CMK (cell line): Measurements from ENCODE around the gene LCN1.
A peak's percentile ranks its signal among the peaks of the same experiment; 100 is the strongest.

ENCODE experiments used
- DNase-seq: peaks from one replicate; pipeline ENCODE4 v3.0.0-alpha.2; 2010; ENCODE audit warnings: low read depth

LCN1 gene

DNA sequence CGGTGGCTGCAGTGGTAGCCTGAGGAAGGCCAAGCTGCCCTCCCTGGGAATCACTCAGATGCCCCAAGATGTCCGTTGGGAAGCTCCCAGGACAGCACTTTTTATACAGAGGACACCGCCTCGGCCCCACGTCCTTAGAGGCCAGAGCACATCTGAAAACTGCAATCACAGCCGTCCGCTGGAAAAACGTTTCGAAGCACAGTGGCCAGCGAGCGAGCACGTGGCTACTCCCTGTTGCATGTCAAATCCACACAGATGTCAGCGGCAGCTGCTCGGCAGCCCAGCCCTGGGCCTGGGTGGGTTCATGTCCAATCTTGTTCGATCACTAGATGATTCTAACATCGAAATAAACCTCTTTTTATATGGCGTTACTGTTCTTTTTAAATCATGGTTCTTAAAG, 32.7 kb upstream of the LCN1 start:
- no peak for DNase-seq

DNA sequence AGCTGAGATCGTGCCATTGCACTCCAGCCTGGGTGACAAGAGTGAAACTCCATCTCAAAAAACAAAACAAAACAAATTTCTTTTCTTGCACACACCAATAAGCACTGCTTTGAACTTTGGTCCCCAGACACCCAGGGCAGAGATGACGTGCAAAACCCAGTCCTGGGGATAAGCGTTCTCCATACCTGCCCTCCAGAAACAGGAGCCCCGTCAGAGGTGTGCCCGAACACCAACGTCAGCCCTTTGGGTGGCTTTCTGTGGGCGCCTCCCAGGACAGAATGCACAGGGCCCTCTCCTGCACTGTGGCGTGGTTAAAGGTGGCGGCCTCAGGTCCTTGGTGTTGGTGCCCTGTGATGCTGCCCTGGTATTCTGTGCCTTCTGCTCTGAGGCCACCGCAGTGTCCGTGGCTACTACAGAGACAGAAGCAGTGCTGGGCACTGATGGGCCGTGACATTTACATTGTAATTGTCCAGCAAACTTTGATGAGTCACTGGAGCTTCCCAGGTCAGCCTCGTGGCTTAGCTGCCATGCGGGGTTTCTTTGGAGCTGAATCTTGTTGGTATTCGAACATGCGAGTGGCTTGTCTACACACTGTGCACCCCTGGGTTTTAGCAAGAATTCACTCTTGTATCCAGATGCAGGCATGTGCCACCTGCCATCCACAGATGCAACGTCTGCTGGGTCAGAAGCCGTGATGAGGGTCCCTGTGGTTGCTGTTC, 31.9 kb upstream of the LCN1 start:
- DNase-seq: no peak

GRCh38 chr9:135490166-135490870, 30.9 kb upstream of the LCN1 start:
- DNase-seq: no peak

- DNase-seq: no peak
Measured at GRCh38 chr9:135490980-135491464, 30.2 kb upstream of the LCN1 start.

- no peak for DNase-seq
Measured at GRCh38 chr9:135491764-135492163, 29.5 kb upstream of the LCN1 start.

GRCh38 chr9:135492886-135493669, 28.2 kb upstream of the LCN1 start:
- no peak for DNase-seq

GRCh38 chr9:135494791-135495559, 26.3 kb upstream of the LCN1 start:
- DNase-seq: no peak

DNA sequence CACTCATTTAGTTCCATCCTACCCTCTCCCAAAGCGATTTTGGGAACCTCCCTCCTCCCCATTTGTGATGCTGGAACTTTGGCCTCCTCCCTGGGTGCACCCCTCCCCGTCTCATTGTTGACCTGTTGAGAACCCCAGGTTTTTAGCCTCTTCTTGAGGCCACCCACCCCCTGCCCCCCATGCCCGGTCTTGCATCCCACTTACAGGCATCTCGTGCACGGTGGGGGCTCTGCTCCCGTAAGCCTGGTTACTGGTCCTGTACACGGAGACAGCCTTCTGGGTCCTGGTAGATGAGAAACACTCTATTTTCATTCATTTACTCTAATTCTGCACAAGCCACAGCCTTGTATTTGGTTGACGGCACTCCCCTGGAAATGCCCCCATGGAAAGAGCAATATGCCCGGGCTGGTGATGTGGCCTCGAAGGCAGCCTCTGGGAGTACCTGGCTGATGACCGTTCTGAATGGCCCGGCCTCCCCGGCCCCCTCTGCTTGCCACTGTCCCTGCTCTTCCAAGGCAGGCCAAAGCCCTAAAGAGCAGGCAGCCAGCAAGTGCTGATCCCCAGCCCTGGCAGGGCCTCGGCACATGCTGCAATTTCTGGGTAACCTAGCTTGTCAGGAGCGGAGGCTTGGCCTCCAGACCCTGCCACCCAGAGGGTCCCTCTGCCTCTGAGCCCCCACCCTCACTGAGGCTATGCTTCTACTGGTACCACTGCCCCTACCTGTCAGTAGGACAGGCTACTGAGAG, 22.7 kb upstream of the LCN1 start:
- no peak for DNase-seq

DNA sequence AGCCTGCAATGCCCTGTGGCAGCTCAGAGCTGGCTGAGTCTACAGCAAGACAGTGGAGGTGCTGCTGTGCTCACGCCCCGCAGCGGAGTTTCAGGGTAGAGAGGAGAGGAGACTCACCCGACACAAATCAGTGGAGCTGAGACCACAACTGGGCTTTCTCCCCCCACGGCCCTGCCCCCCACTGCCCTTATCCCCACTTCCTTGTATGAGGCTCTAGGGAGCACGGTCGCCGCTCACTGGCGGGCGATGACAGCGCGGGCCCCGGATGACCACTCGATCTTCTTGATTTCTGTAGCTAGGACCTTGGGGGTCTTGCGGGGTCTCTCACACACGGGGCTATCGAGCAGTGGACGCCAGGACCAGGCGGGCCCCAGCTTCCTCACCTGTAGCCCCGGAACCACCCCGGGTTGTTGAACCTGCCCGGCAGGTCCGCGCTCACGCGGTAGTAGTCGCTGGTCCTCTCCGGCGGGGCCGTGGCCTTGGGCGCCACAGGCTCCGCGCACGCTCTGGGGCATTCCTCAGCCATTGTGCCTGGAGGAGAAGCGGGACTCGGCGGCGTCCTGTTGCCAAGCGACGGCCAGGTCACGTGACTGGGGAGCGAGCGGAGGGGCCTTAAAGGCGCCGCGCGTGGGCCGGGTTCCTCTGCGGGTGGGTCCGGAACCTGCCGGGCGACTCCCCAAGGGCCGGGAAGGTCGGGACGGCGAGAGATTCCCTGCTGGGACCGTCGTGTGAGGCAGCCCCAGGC, 21.7 kb upstream of the LCN1 start:
- no peak for DNase-seq

DNA sequence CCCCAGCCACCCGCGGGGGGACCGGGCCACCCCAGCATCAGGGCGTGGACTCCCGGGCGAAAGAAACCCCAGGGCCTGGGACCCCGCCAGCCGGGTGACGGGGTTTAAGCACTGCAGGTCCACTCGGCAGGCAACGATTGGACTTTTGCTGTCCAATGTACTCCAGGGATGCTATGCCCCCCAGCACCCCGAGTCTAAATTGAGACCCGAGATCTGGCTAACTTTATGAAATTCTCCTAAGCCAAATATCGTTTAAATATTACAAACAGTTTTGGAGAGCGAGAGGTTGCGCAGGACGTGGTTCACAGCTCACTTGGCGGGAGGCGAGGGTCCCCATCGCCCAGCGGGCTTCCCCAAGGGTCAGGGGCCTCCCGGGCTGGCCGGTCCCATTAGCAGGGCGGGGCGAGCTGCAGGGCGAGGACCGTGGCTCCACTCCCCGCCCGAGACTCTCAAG, 21.1 kb upstream of the LCN1 start:
- no peak for DNase-seq

GRCh38 chr9:135500525-135501260, 20.5 kb upstream of the LCN1 start, which contains the start of gene MRPS2:
TSS of gene MRPS2 (plus strand) at chr9:135500682. CDS start at chr9:135500711, 29 bp downstream.
- peak; percentile 73 for DNase-seq

DNA sequence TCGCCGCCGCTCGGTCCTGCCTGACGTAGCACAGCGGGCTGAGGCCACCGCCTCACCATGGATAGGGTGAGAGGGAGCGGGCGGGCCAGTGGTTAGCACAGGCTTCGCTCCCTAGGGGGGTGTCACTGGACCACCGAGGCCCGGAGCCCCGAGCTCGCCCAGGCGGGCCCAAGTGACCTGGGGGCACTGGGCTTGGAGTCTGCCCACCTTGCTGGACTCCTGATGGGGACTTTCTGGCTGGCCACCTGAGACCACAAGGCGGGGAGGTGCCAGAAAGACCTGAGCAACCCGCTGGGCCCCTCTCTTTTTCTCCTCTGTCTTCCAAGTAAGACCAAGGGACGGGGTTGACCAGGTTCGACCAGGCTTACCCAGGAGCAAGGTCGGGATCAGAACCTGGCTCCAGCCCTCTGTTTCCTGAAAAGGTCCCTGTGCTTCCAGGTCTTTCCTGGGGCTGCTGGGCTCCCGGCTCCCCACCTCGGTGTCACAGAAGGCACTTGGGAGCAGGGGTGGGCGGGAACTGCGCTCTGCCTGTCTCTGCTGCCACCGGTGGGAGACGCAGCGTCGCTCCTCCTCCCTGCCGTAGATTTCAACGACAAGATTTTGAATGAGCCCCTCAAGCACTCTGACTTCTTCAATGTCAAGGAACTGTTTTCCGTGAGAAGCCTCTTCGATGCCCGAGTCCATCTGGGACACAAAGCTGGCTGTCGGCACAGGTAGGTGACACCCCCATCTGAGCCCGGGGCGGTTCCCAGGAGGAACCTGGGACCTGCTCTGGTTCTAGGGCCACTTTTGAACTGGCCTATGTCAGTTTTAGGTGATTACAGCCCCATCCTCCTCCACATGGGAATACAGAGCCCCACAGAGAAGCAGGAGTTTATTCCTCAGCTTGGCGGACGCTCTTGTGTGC, 19.7 kb upstream of the LCN1 start:
- DNase-seq: no peak

DNA sequence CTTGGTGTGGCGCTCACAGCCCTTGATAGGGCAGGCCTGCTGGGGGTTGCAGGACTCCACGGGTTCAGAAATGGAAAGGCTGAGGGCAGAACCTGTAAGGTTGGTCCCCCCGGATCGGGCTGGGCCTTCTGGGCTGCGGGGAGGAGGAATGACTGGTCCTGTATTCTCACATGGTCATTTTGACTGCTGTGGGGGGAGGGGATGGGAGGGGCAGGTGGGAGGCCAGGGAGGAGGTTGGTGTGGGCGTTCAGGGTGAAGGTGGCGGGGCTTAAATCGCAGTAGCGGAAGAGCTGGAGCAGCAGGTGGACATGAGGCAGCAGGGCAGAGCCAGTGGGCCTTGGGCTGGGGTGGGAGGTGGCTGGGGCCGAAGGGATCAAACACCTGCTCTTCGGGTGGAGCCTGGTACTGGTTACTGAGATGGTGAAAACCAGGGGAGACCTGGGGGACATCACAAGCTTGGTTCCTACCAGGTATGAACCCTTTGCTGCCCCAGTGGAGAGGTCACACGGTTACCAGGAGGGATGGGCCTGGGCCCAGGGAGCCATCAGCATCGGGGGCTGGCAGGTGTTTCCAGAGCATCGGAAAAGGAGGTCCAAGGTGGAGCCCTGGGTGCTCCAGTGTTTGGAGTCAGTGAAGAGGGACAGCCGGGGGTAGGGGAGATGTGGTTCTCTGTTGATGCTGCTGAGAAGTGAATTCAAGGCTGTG, 18.9 kb upstream of the LCN1 start:
- no peak for DNase-seq

DNA sequence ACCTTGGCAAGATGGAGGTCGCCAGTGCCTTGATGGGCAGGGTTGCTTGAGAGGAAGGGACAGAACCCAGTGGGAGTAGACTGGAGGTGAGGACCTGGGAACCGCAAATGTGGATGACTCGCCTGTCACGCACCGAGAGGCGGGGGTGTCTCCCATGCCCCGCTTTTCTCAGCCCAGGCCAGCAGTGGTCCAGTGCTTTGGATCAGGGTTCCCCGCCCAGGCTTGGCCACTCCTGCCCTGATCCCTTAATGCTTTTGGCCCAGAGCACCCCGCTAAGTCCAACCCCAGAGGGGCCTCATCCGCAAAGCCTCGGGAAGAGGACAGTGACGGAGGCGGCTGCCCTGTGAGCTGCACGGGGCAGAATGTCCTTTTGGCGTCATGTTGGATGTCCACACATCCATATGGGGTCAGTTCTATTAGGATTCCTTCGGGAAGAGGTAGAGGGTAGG, 18.3 kb upstream of the LCN1 start:
- no peak for DNase-seq

DNA sequence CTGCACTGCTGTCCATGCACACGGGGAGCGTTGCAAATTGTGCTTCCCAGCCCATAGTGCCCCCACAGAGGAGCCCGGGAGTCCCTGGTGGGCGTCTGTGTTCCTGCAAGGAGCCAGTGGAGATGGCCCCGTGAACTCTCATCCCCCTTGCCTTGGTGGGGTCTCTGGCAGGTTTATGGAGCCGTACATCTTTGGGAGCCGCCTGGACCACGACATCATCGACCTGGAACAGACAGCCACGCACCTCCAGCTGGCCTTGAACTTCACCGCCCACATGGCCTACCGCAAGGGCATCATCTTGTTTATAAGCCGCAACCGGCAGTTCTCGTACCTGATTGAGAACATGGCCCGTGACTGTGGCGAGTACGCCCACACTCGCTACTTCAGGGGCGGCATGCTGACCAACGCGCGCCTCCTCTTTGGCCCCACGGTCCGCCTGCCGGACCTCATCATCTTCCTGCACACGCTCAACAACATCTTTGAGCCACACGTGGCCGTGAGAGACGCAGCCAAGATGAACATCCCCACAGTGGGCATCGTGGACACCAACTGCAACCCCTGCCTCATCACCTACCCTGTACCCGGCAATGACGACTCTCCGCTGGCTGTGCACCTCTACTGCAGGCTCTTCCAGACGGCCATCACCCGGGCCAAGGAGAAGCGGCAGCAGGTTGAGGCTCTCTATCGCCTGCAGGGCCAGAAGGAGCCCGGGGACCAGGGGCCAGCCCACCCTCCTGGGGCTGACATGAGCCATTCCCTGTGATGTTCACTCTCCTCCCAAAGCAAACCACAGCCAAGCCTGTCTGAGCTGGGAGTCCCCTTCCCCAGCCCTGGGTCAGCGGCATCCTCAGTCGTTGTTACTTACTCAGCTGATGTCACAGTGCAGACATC, 17.6 kb upstream of the LCN1 start:
- no peak for DNase-seq
